GM13976 (cell line): ENCODE data around the gene AGMAT.

Experiments
- DNase-seq: peaks from one replicate; pipeline ENCODE4 v3.0.0; 2012; ENCODE audit warnings: low spot score
- CTCF ChIP-seq: IDR thresholded peaks from 2 replicates; pipeline ENCODE4 v1.5.1; 2012; ENCODE audit warnings: borderline replicate concordance, mild to moderate bottlenecking; ENCODE audit not compliant: insufficient read depth; ENCODE audit errors: extremely low read depth, missing control alignments, control extremely low read depth
- in situ Hi-C: fragments of 300-500 bp; cut with MboI; formaldehyde crosslinking; loops from one replicate; pipeline ENCODE4 v1.12.0; 2022; ENCODE audit warnings: low sequenced_read_pairs, mixed read lengths, inconsistent platforms; ENCODE audit not compliant: unreplicated experiment

AGMAT gene

GRCh38 chr1:15595809-15596617 lies 11.2 kb upstream of the AGMAT start:
- in situ Hi-C loops = loop anchor here (10.0 kb wide), 1 partner anchor 149 kb away; the partner anchor contains the start of gene TMEM82
- no peak for TF ChIP-seq CTCF
- no peak for DNase-seq

GRCh38 chr1:15592285-15592684 lies 7.4 kb upstream of the AGMAT start:
- no peak for DNase-seq
- TF ChIP-seq CTCF = no peak
- in situ Hi-C loops = loop anchor here (10.0 kb wide), 1 partner anchor 153 kb away; the partner anchor contains the start of gene TMEM82

- no peak for TF ChIP-seq CTCF
- no peak for DNase-seq
- in situ Hi-C loops = no loop called here
These were observed 1.7 kb downstream of the AGMAT start for GRCh38 chr1:15583016-15583706.

- no peak for TF ChIP-seq CTCF
- peak; percentile 71 for DNase-seq
- in situ Hi-C loops = no loop called here
These were observed 5.2 kb downstream of the AGMAT start for GRCh38 chr1:15579683-15580047.

- in situ Hi-C loops = no loop called here
- TF ChIP-seq CTCF = no peak
- DNase-seq = peak; percentile 62
These were observed 5.7 kb downstream of the AGMAT start for GRCh38 chr1:15578921-15579682.

GRCh38 chr1:15577691-15578090 lies 7.2 kb downstream of the AGMAT start:
- DNase-seq = no peak
- in situ Hi-C loops = no loop called here
- no peak for TF ChIP-seq CTCF
